Activated CD4-positive, CD25-positive, alpha-beta regulatory T cell treated with anti-CD3 and anti-CD28 coated beads, Interleukin-2, amount 50 U/mL, for 72 hours (primary cell): ENCODE measurements around the gene FPR2.

ENCODE experiments used
- DNase-seq: peaks from one replicate; pipeline ENCODE4 v3.0.0; 2021

Gene FPR2

GRCh38 chr19:51807925-51808324 lies 46.9 kb downstream of the FPR2 start:
- no peak for DNase-seq

GRCh38 chr19:51808333-51808986 lies 47.5 kb downstream of the FPR2 start:
- DNase-seq = no peak

- no peak for DNase-seq
Measured at GRCh38 chr19:51809787-51810186, 48.8 kb downstream of the FPR2 start.

- DNase-seq = no peak
Measured at GRCh38 chr19:51810223-51810622, 49.2 kb downstream of the FPR2 start.

GRCh38 chr19:51811344-51811743 lies 50.4 kb downstream of the FPR2 start:
- no peak for DNase-seq

- DNase-seq = no peak
Measured at GRCh38 chr19:51815043-51815442, 54.1 kb downstream of the FPR2 start.

GRCh38 chr19:51816711-51817110 lies 55.7 kb downstream of the FPR2 start:
- no peak for DNase-seq

- DNase-seq = no peak
Measured at GRCh38 chr19:51820011-51820410, 59.0 kb downstream of the FPR2 start.
